ENCODE results near the gene SLC6A9.

- TF ChIP-seq CTCF (IDR thresholded peaks at IDR 0.05; ENCODE audit: poor library complexity) (no peak), EZH2 (IDR thresholded peaks at IDR 0.05; ENCODE audit: borderline replicate concordance) (no peak), EZH2phosphoT487 (IDR thresholded peaks at IDR 0.05; ENCODE audit: low read depth, severe bottlenecking, unreplicated experiment) (no peak)
Measured at GRCh38 chr1:43951021-43951985, 80.0 kb downstream of the SLC6A9 start.

Measured in hepatocyte (in vitro differentiated cells).